H9 (cell line): Measurements from ENCODE around the gene PLXNA2. TPM values are rescaled to one million over a fixed set of nuclear protein-coding genes. Genes with fewer than 3 reads are reported as not detected.

ENCODE experiments used
- DNase-seq: peaks from one replicate; pipeline ENCODE4 v3.0.0-alpha.2; 2017
- H2AFZ ChIP-seq: one replicate; pipeline ENCODE4 v1.6.1; 2013; ENCODE audit warnings: mild to moderate bottlenecking, low read length, control low read depth, moderate library complexity
- H2AK5ac ChIP-seq: 2 replicates; pipeline ENCODE4 v1.6.1; 2013; ENCODE audit warnings: low read length, control low read depth, mixed read lengths; ENCODE audit not compliant: insufficient read length
- H2BK120ac ChIP-seq: one replicate; pipeline ENCODE4 v1.6.1; 2013; ENCODE audit warnings: low read depth, mild to moderate bottlenecking, low read length, control low read depth, inconsistent platforms; ENCODE audit not compliant: poor library complexity, severe bottlenecking
- H2BK12ac ChIP-seq: 2 replicates; pipeline ENCODE4 v1.6.1; 2013; ENCODE audit warnings: low read length, control low read depth, mixed read lengths, low read depth; ENCODE audit not compliant: insufficient read length
- H2BK15ac ChIP-seq: 2 replicates; pipeline ENCODE4 v1.6.1; 2013; ENCODE audit warnings: low read depth, low read length, control low read depth
- H2BK20ac ChIP-seq: one replicate; pipeline ENCODE4 v1.6.1; 2013; ENCODE audit warnings: low read depth, mild to moderate bottlenecking, low read length, control low read depth, inconsistent platforms; ENCODE audit not compliant: poor library complexity, severe bottlenecking
- H2BK5ac ChIP-seq: 2 replicates; pipeline ENCODE4 v1.6.1; 2013; ENCODE audit warnings: low read length, control low read depth, mixed read lengths; ENCODE audit not compliant: insufficient read length
- H3K14ac ChIP-seq: 2 replicates; pipeline ENCODE4 v1.6.1; 2013; ENCODE audit warnings: low read length, control low read depth; ENCODE audit not compliant: insufficient read depth
- H3K18ac ChIP-seq: 2 replicates; pipeline ENCODE4 v1.6.1; 2013; ENCODE audit warnings: low read depth, mild to moderate bottlenecking, mixed read lengths, low read length, control low read depth; ENCODE audit not compliant: insufficient read length
- H3K23ac ChIP-seq: 2 replicates; pipeline ENCODE4 v1.6.1; 2013; ENCODE audit warnings: low read length, control low read depth, mixed read lengths, low read depth; ENCODE audit not compliant: insufficient read length
- H3K23me2 ChIP-seq: 2 replicates; pipeline ENCODE4 v1.6.1; 2013; ENCODE audit warnings: low read depth, mild to moderate bottlenecking, mixed read lengths, low read length, control low read depth; ENCODE audit not compliant: insufficient read length, poor library complexity, severe bottlenecking
- H3K27ac ChIP-seq: 2 replicates; pipeline ENCODE4 v1.5.1; 2013; ENCODE audit warnings: low read length, control low read depth, mixed read lengths, low read depth; ENCODE audit not compliant: insufficient read length
- H3K27me3 ChIP-seq: 2 replicates; pipeline ENCODE4 v1.6.1; 2013; ENCODE audit warnings: low read length, control low read depth, inconsistent platforms; ENCODE audit not compliant: insufficient read depth
- H3K4ac ChIP-seq: 2 replicates; pipeline ENCODE4 v1.6.1; 2013; ENCODE audit warnings: low read depth, mild to moderate bottlenecking, control low read depth, inconsistent platforms, low read length, moderate library complexity
- H3K4me1 ChIP-seq: 2 replicates; pipeline ENCODE4 v1.6.1; 2013; ENCODE audit warnings: low read length, control low read depth, inconsistent platforms; ENCODE audit not compliant: insufficient read depth
- H3K4me2 ChIP-seq: 2 replicates; pipeline ENCODE4 v1.6.1; 2013; ENCODE audit warnings: low read length, control low read depth, mixed read lengths; ENCODE audit not compliant: insufficient read length, insufficient read depth
- H3K56ac ChIP-seq: 2 replicates; pipeline ENCODE4 v1.6.1; 2013; ENCODE audit warnings: low read depth, mild to moderate bottlenecking, mixed read lengths, low read length, control low read depth; ENCODE audit not compliant: insufficient read length
- H3K79me1 ChIP-seq: 2 replicates; pipeline ENCODE4 v1.6.1; 2013; ENCODE audit warnings: low read depth, mild to moderate bottlenecking, moderate library complexity, low read length, control low read depth, inconsistent platforms; ENCODE audit not compliant: insufficient read depth, poor library complexity, severe bottlenecking
- H3K79me2 ChIP-seq: 2 replicates; pipeline ENCODE4 v1.6.1; 2013; ENCODE audit warnings: low read length, control low read depth, inconsistent platforms; ENCODE audit not compliant: insufficient read depth
- H3K9ac ChIP-seq: 2 replicates; pipeline ENCODE4 v1.6.1; 2013; ENCODE audit warnings: low read length, control low read depth, mixed read lengths; ENCODE audit not compliant: insufficient read length; ENCODE audit errors: extremely low read depth
- H3K9me3 ChIP-seq: one replicate; pipeline ENCODE4 v1.6.1; 2013; ENCODE audit warnings: low read depth, low read length, inconsistent platforms; ENCODE audit not compliant: control insufficient read depth
- H3T11ph ChIP-seq: one replicate; pipeline ENCODE4 v1.6.1; 2013; ENCODE audit warnings: mild to moderate bottlenecking, low read length, control low read depth, inconsistent platforms
- H4K20me1 ChIP-seq: one replicate; pipeline ENCODE4 v1.6.1; 2013; ENCODE audit not compliant: control insufficient read depth, insufficient read length, insufficient read depth
- H4K5ac ChIP-seq: 2 replicates; pipeline ENCODE4 v1.6.1; 2013; ENCODE audit warnings: low read depth, mild to moderate bottlenecking, mixed read lengths, low read length, control low read depth; ENCODE audit not compliant: insufficient read length
- H4K8ac ChIP-seq: replicated peaks from 2 replicates; pipeline ENCODE4 v1.6.1; 2013; ENCODE audit warnings: low read length, control low read depth, mixed read lengths, low read depth; ENCODE audit not compliant: insufficient read length
- H4K91ac ChIP-seq: 2 replicates; pipeline ENCODE4 v1.6.1; 2013; ENCODE audit warnings: low read depth, mild to moderate bottlenecking, moderate library complexity, mixed read lengths, low read length, control low read depth; ENCODE audit not compliant: insufficient read length
- H3K27ac Mint-ChIP-seq, 3 experiments: 2 replicates in 2 of 3; 3 replicates in 1 of 3; pipeline ENCODE4 v1.8.0; 2020 to 2021; ENCODE audit warnings: mixed read lengths in 3 of 3, mild to moderate bottlenecking in 1 of 3, moderate library complexity in 1 of 3
- H3K27me3 Mint-ChIP-seq: 2 replicates; pipeline ENCODE4 v1.8.0; 2021; ENCODE audit warnings: low read depth, mild to moderate bottlenecking, moderate library complexity, mixed read lengths
- H3K36me3 Mint-ChIP-seq, 3 experiments: 2 replicates in 2 of 3; 3 replicates in 1 of 3; pipeline ENCODE4 v1.8.0; 2020 to 2021; ENCODE audit warnings: low read depth in 3 of 3, mixed read lengths in 3 of 3; ENCODE audit not compliant: insufficient read depth in 1 of 3
- H3K4me1 Mint-ChIP-seq, 2 experiments: 2 replicates each; pipeline ENCODE4 v1.8.0; 2020; ENCODE audit warnings: mixed read lengths in 2 of 2
- H3K4me3 Mint-ChIP-seq, 2 experiments: 2 replicates in 1 of 2; 3 replicates in 1 of 2; pipeline ENCODE4 v1.8.0; 2020 to 2021; ENCODE audit warnings: mild to moderate bottlenecking in 2 of 2, mixed read lengths in 2 of 2, moderate library complexity in 1 of 2
- H3K9me3 Mint-ChIP-seq, 2 experiments: 2 replicates in 1 of 2; 3 replicates in 1 of 2; pipeline ENCODE4 v1.8.0; 2020; ENCODE audit warnings: mild to moderate bottlenecking in 2 of 2, mixed read lengths in 2 of 2, moderate library complexity in 1 of 2
- CTCF ChIP-seq: fragments of 200-600 bp; sonication (generic); conservative IDR thresholded peaks from 3 replicates; pipeline ENCODE4 v1.8.0; 2021; ENCODE audit warnings: antibody characterized with exemption, mild to moderate bottlenecking
- WGBS: extraction: QIAGEN DNeasy Blood & Tissue Kit; methylation state at CpG from one replicate; pipeline ENCODE4 v1.1.7; 2013; ENCODE audit warnings: missing lambda C conversion rate, low lambda C conversion rate, mixed read lengths; ENCODE audit not compliant: insufficient read length; ENCODE audit errors: extremely low coverage; 5-methylcytosine and 5-hydroxymethylcytosine counted together
- total RNA-seq: library from RNA; stranded (reverse); gene quantifications from 2 replicates; pipeline ENCODE4 v1.2.1, GENCODE V29; 2021

PLXNA2 gene
- total RNA-seq, 1 experiment from 2014 or later, result 0.57 TPM

- Histone ChIP-seq H2BK20ac (no peak overlapping the region), H3K18ac (no peak overlapping the region), H3K9ac (no peak overlapping the region), H4K20me1 (no peaks in the 10 kb centered on the region), H4K91ac (no peak overlapping the region), H2AFZ (no peak overlapping the region), H3K27ac (no peak overlapping the region), H4K8ac (no peak overlapping the region), H3K4me1 (no peaks in the 10 kb centered on the region), H3K79me1 (no peaks in the 10 kb centered on the region), H3T11ph (no peak overlapping the region), H3K56ac (no peak overlapping the region), H3K23ac (no peak overlapping the region), H2AK5ac (no peak overlapping the region), H2BK12ac (no peak overlapping the region), H2BK5ac (no peak overlapping the region), H3K14ac (no peak overlapping the region), H3K79me2 (no peaks in the 10 kb centered on the region), H3K9me3 (no peaks in the 10 kb centered on the region), H3K4me2 (no peak overlapping the region), H4K5ac (no peak overlapping the region), H3K23me2 (no peaks in the 10 kb centered on the region), H3K4ac (no peak overlapping the region), H2BK15ac (no peak overlapping the region), H2BK120ac (no peak overlapping the region), H3K27me3 (no peaks in the 10 kb centered on the region)
- Mint-ChIP-seq H3K4me3 (no peak overlapping the region), H3K27ac (no peak overlapping the region), H3K9me3 (no peaks in the 10 kb centered on the region), H3K4me1 (peaks cover 20 to 50% of the 10 kb centered on the region in 2 experiments), H3K36me3 (no peaks in the 10 kb centered on the region), H3K27me3 (peaks cover 3% of the 10 kb centered on the region)
- no peak for TF ChIP-seq CTCF
- DNase-seq, result no peak
- WGBS, result no CpG with 5 or more reads among the region's 13 CpGs
Observed at GRCh38 chr1:208054911-208055379, 189.2 kb downstream of the PLXNA2 start.
